Measurements from ENCODE around the gene GRID1.
A peak's percentile ranks its signal among the peaks of the same experiment; 100 is the strongest.

GRID1 gene

DNA sequence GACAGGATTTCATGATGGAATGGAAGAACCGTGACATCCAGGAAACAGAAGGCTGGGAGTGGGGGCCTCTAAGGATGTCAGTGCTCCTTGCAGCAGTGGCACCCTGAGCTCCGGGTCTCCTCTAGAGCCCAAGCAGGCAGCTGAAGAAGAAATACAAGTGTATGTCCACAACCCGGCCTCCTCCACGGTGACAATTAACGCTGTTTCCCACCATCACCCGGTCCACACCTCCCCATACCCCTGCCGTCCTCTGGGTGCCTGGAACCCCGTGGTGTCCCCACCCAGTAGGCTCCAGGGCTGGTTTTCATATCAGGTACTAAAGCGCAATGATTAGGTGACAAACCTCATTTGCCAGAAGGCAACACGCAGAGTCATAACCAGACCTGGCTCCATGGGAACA, 30.3 kb downstream of the GRID1 start:
- no peak for DNase-seq

DNA sequence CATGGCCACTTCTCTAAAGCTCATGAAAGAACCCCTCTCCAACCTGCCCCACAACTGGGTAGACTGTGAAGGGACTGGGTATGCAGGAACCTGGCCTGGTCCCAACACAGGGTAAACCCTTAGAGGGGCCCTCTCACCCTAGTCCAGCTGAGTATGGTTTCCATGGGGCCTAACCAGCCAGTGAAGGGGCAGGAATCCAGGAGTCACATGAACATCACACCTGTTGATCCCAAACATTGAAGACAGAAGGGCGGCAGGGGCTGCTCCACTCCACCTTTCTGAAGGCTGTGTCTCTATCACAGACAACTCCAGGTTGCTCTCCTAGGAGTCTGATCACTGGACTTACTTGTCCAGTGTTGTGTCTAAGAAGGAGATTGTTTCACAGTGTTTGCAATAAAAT, 30.8 kb downstream of the GRID1 start:
- DNase-seq: no peak

DNA sequence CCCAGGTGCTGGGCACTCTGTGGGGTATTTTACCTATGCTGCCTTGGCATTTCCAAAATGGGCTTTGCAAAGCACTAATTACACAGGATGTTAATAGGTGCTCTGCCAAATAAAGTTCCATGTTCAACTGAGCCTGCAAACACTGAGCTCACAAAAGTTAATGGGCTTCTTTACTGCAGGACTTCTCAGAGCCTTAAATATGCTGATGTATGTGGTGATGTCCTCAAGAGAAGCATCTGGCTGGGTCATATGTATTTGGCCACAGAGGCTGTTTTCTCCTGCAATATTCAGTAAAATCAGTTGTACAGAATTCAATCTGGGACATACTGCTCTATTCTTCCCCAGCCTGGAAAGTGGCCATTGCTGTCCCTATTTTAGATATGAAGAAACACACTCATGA, 31.3 kb downstream of the GRID1 start:
- no peak for DNase-seq

DNA sequence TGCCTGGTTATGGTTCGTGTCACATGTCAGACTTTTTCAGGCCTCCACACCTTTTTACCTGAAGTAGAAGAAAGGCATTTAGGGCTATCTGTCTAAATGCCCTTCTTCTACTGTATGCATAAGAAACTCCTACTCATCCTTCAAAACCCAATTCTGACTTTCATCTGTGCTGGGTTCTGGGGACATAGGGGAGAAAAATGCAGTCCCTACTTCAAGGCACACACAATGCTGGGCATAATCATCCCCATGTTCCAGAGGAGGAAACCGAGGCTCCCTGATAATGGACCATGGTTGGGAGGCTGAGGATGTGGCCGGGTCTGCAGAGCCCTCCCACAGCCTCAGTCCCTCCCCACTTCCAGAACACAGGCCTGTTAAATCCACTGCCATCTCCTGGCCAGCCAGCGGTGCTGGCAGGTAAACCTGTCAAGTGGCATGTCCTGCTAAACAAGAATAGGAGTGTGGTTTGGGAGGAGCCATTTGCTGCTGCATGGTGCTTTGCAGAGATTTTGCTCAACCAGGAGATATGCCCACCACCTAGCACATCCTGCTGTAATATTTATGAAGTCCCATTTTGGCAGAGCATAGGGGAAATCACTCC, 32.0 kb downstream of the GRID1 start:
- no peak for DNase-seq

DNA sequence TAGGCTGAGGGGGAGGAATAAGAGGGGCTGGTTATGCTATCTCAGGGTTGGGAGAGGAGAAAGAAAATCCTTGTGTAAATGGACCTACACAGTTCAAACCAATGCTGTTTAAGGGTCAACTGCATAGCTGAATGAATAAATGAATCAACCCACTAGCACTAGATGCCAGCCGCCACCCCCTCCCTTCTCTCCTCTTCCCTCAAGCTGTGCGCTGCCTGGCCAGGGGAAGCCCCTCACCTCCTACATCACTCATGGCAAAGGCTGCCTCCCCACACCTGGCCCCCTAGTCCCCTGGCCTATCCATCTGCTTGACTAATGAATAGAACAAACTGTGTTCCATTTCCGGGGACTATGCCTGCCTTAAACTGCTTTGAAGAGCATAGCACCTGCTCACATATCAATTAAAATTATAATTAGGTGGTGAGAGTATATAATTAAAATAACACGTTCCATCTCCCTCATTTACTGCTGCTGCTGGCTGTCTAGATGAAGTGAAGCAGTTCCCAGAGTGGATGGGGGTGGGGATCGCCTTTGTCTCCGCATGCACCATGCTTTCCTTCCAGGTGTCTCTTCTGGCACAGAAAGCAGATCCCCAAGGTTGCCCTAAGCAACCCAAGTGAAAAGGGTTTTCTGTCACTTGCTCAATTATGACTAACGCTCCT, 32.6 kb downstream of the GRID1 start:
- DNase-seq: no peak

DNA sequence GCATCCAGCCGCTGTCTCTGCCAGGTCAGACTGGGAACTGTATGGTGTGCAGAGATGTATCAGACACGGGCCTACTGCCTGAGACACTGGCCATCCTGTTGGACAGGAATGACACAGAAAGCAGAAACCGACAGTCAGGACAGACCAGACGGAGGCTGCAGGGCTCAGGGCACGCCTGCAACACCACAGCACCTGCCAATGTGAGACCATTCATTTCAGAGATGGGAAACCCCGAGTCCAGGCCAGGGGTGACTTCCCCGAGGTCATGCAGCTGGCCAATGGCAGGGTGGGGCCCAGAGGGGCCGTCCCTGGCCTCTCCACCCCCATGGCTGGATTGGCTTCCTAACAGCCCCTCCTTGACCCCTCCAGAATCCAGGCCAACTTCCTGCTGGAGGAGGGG, 34.7 kb downstream of the GRID1 start:
- DNase-seq: no peak

DNA sequence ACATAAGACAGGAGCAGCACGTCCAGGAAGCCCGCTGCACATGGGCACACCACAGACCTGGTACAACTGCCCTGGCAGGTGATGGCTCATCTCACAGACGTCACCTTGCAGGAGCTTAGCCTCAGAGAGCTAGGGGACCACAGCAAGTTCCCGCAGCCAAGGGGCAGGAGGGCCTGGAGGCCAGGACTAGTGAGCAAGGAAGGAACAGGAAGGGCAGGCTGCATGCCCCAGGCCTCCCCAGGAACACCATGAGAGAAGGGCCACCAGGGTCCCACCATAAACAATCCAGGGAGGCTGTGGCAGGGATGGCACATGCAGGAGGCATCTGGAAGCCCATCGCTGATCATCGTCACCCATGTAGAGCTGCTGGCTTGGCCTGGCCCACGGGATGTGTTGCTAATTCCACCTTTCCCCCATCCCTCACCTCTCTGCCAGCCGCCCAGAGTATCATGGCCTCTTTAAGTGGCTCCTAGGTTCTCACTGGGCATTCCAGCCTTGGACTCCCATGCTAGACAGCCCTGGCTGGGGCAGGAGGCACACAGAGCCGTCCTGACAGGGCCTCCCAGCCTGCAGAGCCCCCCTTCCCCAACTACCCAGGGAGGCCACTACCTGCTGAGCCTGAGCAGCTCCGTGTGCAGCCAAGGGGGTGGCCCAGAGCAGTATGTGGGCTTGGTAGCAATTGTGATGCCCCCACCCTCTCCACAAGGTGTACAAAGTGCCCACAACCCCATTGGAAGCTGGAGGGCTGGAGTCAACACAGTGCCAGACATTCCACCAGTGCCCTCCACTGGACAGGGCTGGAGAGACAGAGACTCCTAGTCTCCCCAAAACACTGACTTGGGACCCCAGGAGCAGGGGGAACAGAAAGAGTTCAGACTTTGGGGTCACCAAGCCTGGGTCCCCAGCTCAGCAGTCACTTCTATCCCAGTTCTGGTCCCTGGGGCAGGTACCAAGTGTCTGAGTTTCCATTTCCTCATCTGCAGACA, 35.5 kb downstream of the GRID1 start:
- no peak for DNase-seq

DNA sequence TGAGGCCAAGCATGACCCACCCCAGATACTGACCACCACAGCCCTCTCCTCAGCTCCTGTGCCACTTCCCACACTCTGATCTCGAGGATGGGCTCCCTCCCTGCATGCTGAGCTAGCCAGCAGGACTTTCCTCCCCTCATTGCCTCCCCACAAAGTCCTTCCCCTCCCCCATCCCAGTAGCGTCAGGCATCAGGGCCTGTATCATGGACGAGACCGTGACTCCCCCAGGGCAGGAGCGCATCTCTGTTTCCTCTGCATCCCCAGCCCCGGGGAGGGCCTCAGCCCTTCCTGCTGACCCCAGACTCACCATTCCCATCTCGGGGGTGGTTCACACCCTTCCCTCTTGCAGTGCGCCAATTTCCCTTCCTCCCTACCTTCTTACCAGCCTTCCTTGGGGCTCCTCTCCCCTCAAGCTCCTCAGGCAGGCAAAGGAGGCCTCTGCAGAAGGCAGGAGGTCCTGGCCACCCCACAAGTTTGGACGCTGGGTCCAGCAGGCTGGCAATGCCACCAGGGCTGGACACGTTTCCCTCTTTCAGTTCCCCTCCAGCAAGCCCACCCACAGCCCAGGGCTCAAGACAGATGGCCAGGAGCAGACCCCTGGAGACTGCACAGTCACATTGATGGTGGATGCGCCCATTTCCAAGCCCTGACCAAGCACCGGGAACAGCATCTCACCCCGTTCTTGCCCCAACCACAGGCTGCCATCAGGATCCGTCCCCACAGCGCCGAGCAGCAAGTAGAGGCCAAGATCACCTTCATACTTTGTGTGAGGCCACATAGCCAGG, 36.5 kb downstream of the GRID1 start:
- no peak for DNase-seq

DNA sequence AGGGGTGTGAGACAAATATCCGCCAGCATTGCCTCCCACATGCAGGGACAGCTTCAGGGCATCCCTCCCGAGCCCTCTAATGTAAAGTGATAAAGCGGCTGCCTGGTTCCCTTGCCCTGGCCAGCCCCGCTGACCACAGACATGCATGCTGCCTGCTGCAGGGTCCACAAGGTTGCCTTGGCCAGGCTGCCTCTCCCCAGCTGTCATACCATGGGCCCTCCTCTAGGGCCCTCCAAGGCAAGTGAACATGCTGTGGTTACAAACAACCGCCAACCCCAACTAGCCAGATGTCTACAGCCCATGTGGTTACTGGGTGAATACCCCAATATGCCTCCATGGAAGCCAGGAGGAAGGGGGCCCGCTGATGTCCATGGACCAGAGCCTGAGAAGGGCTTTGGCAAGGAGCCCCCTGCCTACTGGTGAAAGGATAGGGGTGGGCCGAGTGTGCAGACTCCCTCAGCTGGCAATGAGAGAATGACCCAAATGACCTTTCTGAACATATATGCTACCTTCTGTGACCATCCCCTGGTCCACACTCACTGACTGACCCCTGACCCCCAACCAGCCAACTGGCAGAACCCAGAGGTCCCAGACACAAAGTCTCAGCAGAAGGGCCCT, 37.4 kb downstream of the GRID1 start:
- DNase-seq: no peak

DNA sequence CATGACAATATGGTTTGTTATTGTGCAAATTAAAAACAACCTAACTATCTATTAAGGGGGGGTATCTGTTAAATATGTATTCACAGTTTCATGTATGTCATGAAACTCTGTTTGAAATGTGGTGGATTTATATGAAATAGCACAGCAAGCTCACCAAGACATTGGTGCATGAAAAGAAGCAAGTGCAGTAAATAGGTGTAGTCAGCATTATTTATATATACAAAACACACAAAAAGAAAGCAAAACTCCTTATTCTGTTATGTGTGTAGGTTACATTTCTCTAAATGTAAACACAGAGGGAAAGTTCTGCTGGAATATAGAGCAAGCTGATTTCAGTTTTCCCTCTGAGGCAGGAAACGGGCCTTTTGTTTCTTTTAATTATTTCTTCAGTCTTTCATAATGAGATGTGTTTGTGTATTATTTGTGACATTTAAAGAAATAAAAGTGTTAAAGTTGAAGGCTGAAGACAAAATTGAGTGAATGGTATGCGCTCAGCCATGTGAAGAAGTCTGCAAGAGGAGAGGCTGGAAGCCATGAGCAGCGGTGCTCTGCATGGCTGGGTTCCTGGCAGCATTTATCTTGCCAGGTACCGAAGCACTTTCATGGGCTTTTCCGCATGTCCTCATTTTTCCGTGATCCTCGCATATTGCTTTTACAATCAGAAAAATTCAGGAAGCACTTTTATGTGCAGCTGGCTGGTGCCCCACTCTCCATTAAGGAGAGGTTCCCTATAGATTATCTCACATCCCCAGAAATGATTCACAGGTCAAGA, 38.5 kb downstream of the GRID1 start:
- DNase-seq: no peak

DNA sequence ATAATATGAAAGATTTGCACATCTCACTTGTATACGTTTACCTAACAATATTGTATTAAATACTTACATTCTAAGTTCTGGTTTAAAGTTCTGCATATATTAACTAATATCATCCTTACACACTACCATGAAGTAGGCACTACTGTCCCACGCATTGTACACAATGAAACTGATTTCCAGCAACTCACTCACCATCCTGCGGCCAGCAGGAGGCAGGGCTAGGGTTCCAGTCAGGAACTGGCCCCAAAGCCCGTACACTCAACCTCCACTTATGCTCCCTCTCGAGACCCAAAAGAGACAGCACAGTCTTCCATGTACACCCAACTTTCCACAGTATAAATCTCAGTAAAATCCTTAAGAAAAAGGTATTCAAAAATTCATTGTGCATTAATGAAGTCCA, 41.4 kb downstream of the GRID1 start:
- DNase-seq: no peak

DNA sequence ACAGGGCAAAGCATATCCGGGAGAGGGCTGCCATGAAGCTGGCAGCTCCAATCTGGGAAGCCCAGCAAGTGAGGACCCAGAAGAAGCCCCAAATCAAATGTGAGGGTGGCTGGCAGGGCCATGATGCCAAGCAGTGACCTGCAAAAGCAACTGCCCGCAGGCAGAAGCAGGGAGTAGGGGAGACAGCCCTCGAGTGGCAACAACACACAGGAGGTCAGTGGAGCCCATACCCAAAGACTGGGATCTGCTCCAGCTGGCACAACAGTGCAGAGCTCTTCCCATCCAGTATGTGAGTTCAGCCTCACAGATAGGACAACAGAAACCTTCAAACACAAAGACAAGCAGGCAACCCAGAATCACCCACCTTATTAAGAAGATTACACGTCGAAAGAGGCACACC, 45.0 kb downstream of the GRID1 start:
- DNase-seq: no peak

DNA sequence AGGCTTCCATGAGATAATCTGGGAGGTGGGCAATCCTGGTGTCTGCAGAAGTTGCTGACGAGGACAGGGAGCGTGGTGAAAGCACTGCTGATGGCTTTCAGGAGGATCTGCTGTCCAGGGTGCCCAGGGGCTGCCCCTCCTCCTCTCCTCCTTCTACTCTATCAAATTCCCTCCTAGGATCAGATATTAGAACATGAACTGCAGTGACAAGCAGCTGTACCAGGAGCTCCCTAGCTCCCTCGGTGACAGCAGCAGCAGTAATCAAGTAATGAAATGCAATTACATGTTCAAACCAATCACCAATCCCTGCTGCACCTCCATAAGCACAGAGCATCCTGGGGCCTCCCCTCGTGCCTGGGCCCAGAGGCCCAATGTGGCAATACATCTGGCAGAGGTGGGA, 46.9 kb downstream of the GRID1 start:
- DNase-seq: no peak

DNA sequence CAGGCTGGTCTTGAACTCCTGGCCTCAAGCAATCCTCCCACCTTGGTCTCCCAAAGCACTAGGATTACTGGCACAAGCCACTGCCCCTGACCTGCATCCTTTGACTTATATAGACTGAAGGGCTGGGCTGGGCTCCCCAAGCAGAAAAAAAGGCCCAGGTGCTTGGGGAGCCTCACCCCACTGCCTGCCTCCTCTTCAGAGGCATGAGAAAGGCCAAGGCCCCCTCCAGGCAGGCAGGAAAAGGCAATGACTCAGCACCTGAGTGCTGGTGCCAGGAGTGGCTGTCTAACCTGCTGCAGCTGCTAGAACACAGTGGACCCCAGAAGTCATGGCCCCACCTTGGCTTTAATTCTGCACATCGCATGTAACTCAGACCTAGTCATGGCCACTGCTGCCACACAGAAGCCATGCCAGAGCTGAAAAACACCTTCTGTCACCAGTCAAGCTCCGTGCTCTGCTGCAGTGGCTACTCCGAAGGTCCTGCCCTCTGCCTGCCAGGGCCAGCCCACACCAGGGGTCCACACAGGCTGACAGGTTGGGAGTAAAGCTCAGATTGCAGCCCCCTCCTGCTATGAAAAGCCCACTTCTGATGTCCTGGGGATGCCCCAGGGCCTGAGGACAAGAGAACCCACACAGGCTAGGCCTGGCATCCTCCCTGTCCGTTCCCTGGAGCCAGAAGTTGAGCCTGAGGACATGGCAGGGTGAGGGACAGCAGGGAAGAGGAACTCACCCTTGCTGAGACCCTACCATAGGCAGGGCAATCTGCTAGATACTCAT, 48.5 kb downstream of the GRID1 start:
- DNase-seq: no peak

DNA sequence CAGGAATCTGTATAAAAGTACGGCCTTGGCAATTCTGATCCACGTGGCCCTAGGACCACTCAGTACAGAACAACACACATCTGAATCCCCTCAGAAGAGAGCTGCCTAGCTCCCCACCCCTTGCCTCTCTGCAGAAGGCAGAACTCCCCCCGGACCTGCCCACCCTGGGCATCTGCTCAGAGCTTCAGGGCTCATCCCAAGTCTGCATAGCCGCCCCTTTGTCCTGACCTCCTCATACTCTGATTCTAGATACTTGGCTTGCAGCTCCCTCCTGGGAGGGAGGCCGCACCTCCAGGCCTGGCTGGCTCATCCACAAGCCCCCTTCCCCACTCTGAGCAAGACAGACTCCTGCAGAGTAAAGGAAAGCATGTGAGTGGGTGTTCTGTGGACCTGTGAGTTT, 49.6 kb downstream of the GRID1 start:
- no peak for DNase-seq

DNA sequence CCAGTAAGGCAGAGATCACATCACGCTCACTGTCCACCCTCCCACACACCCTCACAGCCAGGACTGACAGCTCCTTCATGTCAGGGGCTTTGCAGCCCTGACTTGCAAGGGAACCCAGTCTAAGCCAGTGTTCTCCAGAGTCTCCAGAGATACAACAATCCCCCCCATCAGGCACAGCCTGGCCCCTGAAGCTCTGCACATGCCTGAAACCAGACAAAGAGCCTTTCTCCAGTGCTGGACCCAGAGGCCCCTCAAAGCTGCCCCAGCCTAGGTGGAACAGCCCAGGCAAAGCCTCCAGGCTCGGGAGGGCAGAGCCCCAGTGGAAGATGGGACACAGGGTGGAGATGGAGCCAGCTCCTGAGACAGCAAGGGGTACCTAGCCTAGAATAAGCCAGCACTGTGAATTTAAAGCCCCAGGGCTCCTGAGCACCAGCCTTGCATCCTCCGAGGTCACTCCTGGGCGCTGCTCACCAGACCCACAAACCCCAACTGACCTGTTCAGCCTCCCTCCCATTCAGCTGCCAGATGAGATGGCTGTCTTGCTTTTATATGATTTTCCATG, 50.2 kb downstream of the GRID1 start:
- no peak for DNase-seq

DNA sequence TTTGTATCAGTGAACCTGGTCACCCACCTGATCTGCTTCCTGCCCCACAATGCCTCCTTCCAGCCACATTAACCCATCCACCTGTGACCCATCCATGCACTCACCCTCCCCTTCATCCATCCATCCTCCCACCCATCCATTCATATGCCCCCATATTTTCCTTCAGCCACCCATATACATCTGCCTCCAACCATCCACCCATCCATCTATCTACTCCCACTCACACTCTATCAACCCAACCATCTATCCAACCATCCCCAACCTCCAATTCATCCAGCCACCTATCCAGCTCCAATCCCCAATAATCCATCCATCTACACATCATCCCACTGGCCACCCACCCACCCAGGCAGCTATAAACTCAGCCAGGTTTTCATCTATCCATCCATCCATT, 51.0 kb downstream of the GRID1 start:
- DNase-seq: no peak

DNA sequence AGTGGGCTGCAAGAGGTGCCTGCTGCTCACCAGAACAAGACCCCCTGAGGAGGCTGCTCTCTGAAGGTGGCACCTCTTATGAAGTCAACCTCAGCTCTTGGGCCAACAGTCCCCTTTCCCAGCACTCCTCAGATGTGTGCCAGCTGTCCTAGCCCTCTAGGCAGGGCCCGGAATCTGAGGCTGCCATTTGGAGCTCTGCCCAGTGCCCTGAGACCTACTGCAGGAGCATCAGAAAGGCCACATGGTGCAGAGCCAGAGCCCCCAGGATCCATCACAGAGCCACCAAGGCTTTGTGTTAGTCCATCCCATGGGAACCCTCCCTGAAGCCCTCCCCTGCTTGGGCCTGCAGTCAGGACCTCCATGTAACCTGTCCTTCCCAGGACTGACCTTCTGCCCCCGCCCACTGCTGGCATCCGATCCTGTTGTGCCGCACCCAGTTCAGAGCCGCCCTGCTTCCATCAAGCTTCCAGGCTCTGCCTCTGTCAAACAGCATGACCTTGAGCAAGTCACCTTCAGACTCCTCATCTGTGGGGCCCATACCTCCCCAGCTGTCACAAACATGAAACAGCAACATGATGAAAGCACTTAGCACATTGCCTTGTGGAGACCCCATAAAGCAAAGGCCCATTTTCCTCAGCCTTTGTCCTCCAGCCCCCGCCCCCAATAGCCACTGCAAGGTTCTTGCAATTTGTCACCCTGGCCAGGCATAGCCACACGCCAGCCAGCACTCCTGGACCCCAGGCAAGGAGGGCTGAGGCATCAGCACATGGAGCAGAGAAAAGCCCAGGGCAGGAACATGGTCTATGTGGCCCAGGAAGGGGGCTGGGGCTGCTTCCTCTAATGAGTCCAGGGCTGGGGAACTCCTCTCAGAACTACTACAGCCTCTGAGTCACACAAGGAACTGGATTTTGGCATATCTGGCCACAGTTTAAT, 51.7 kb downstream of the GRID1 start:
- DNase-seq: peak in 1 of 2 donors; percentile 30

DNA sequence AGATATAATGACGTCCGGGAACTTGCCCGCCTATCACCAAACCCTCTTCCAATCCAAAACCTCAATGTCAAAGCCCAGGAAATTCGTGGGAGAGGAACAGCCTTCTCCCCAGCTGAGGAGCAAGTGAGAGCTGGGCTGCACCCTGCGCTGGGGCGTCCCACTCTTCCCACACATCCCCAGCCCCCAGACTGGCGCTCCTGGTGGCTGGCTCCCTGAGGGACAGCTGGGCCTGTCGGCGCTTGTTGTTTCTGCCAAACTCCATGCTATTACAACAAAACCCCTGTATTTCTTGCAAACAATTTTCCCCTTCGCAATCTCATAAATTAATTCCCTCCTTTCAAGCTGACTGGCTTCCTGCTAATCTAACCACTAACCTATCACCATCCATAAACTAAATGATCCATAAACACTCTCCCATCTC, 53.0 kb downstream of the GRID1 start:
- no peak for DNase-seq

Data from inflammatory macrophage (primary cell).